ENCODE measurements around the gene H1-8.
"Not testable (repeated sequence)": the region's sequence is repeated elsewhere in the genome, so short reads cannot be mapped to it uniquely, and the experiment has no call there.

Gene H1-8

DNA sequence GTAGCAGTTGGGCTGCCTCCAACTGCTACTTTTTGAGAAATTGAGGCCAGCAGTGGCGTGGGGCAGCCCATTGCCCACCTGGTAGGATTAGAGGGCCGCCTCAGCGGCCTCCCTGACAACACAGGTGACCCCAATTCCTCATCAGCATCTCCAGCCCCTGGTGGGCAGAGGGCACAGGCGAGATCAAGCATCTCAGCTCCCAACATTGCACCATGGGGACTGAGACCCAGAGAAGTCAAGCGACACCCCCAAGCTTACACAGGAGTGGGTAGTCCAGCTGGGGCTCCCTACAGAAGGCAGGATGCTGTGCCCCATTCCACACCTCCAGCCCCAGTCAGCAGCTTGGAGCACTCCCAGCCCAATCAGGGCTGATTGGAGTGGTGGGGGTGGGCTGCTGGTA is 228 bp upstream of the H1-8 start:
- TF ChIP-seq GLIS3 (CRISPR knock-in tag; IDR thresholded peaks at IDR 0.05) (no peak), ZNF8 (CRISPR knock-in tag; IDR thresholded peaks at IDR 0.05) (no peak), TCF4 (CRISPR knock-in tag; IDR thresholded peaks at IDR 0.05; ENCODE audit: borderline replicate concordance) (no peak), RARB (CRISPR knock-in tag; IDR thresholded peaks at IDR 0.05) (no peak), ZFP30 (CRISPR knock-in tag; IDR thresholded peaks at IDR 0.05) (no peak)
- TF ChIP-seq, protein P1, sequence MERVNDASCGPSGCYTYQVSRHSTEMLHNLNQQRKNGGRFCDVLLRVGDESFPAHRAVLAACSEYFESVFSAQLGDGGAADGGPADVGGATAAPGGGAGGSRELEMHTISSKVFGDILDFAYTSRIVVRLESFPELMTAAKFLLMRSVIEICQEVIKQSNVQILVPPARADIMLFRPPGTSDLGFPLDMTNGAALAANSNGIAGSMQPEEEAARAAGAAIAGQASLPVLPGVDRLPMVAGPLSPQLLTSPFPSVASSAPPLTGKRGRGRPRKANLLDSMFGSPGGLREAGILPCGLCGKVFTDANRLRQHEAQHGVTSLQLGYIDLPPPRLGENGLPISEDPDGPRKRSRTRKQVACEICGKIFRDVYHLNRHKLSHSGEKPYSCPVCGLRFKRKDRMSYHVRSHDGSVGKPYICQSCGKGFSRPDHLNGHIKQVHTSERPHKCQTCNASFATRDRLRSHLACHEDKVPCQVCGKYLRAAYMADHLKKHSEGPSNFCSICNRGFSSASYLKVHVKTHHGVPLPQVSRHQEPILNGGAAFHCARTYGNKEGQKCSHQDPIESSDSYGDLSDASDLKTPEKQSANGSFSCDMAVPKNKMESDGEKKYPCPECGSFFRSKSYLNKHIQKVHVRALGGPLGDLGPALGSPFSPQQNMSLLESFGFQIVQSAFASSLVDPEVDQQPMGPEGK (CRISPR knock-in tag; IDR thresholded peaks at IDR 0.05; ENCODE audit: borderline replicate concordance), result no peak
- TF ChIP-seq, protein P2, sequence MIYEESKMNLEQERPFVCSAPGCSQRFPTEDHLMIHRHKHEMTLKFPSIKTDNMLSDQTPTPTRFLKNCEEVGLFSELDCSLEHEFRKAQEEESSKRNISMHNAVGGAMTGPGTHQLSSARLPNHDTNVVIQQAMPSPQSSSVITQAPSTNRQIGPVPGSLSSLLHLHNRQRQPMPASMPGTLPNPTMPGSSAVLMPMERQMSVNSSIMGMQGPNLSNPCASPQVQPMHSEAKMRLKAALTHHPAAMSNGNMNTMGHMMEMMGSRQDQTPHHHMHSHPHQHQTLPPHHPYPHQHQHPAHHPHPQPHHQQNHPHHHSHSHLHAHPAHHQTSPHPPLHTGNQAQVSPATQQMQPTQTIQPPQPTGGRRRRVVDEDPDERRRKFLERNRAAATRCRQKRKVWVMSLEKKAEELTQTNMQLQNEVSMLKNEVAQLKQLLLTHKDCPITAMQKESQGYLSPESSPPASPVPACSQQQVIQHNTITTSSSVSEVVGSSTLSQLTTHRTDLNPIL (CRISPR knock-in tag; IDR thresholded peaks at IDR 0.05; ENCODE audit: low read depth), result no peak
- no peak for ATAC-seq

DNA sequence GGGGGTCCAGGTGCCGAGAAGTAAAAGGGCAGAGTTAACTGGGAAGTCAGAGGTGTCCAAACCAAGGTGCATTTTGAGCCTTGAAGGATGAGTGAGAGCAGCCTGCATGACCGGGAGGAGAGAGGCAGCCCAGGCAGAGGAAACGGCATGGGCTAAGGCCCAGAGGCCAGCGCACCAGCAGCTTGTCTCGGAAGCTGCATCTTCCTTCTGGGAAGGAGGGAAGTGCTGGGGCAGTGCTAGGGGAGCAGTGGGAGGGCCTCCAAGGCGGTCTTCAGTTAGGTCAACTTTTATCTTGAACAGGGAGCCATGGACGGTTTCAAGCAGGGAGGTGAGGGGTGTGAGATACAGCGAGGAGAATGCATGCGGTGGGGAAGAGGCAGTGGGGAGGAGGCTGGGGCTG is 1.0 kb downstream of the H1-8 start:
- ATAC-seq, result no peak
- no peak for TF ChIP-seq ARNTL (CRISPR knock-in tag; IDR thresholded peaks at IDR 0.05; ENCODE audit: borderline replicate concordance, low read depth)
- no peak for TF ChIP-seq RARB (CRISPR knock-in tag; IDR thresholded peaks at IDR 0.05)
- TF ChIP-seq, protein P3, sequence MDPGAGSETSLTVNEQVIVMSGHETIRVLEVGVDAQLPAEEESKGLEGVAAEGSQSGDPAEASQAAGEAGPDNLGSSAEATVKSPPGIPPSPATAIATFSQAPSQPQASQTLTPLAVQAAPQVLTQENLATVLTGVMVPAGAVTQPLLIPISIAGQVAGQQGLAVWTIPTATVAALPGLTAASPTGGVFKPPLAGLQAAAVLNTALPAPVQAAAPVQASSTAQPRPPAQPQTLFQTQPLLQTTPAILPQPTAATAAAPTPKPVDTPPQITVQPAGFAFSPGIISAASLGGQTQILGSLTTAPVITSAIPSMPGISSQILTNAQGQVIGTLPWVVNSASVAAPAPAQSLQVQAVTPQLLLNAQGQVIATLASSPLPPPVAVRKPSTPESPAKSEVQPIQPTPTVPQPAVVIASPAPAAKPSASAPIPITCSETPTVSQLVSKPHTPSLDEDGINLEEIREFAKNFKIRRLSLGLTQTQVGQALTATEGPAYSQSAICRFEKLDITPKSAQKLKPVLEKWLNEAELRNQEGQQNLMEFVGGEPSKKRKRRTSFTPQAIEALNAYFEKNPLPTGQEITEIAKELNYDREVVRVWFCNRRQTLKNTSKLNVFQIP (CRISPR knock-in tag; IDR thresholded peaks at IDR 0.05; ENCODE audit: borderline replicate concordance, low read depth), result no peak
- no peak for TF ChIP-seq GLIS3 (CRISPR knock-in tag; IDR thresholded peaks at IDR 0.05)
- no peak for TF ChIP-seq TCF4 (CRISPR knock-in tag; IDR thresholded peaks at IDR 0.05; ENCODE audit: borderline replicate concordance)
- TF ChIP-seq ZFP3 (CRISPR knock-in tag; IDR thresholded peaks at IDR 0.05), result no peak
- TF ChIP-seq PPARA (CRISPR knock-in tag; IDR thresholded peaks at IDR 0.05; ENCODE audit: borderline replicate concordance), result no peak
- TF ChIP-seq, protein P4, sequence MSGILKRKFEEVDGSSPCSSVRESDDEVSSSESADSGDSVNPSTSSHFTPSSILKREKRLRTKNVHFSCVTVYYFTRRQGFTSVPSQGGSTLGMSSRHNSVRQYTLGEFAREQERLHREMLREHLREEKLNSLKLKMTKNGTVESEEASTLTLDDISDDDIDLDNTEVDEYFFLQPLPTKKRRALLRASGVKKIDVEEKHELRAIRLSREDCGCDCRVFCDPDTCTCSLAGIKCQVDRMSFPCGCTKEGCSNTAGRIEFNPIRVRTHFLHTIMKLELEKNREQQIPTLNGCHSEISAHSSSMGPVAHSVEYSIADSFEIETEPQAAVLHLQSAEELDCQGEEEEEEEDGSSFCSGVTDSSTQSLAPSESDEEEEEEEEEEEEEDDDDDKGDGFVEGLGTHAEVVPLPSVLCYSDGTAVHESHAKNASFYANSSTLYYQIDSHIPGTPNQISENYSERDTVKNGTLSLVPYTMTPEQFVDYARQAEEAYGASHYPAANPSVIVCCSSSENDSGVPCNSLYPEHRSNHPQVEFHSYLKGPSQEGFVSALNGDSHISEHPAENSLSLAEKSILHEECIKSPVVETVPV (CRISPR knock-in tag; IDR thresholded peaks at IDR 0.05), result no peak
- no peak for TF ChIP-seq BACH2 (CRISPR knock-in tag; IDR thresholded peaks at IDR 0.05; ENCODE audit: borderline replicate concordance)
- no peak for TF ChIP-seq SNAI2 (CRISPR knock-in tag; IDR thresholded peaks at IDR 0.05)
- TF ChIP-seq, protein P1 (CRISPR knock-in tag; IDR thresholded peaks at IDR 0.05; ENCODE audit: borderline replicate concordance), result no peak
- no peak for TF ChIP-seq CSDC2 (CRISPR knock-in tag; IDR thresholded peaks at IDR 0.05)
- no peak for TF ChIP-seq ZNF70 (CRISPR knock-in tag; IDR thresholded peaks at IDR 0.05)
- no peak for TF ChIP-seq TOX (CRISPR knock-in tag; IDR thresholded peaks at IDR 0.05; ENCODE audit: borderline replicate concordance)
- no peak for TF ChIP-seq ISL1 (CRISPR knock-in tag; IDR thresholded peaks at IDR 0.05)
- TF ChIP-seq, protein P5, sequence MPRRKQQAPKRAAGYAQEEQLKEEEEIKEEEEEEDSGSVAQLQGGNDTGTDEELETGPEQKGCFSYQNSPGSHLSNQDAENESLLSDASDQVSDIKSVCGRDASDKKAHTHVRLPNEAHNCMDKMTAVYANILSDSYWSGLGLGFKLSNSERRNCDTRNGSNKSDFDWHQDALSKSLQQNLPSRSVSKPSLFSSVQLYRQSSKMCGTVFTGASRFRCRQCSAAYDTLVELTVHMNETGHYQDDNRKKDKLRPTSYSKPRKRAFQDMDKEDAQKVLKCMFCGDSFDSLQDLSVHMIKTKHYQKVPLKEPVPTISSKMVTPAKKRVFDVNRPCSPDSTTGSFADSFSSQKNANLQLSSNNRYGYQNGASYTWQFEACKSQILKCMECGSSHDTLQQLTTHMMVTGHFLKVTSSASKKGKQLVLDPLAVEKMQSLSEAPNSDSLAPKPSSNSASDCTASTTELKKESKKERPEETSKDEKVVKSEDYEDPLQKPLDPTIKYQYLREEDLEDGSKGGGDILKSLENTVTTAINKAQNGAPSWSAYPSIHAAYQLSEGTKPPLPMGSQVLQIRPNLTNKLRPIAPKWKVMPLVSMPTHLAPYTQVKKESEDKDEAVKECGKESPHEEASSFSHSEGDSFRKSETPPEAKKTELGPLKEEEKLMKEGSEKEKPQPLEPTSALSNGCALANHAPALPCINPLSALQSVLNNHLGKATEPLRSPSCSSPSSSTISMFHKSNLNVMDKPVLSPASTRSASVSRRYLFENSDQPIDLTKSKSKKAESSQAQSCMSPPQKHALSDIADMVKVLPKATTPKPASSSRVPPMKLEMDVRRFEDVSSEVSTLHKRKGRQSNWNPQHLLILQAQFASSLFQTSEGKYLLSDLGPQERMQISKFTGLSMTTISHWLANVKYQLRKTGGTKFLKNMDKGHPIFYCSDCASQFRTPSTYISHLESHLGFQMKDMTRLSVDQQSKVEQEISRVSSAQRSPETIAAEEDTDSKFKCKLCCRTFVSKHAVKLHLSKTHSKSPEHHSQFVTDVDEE (CRISPR knock-in tag; IDR thresholded peaks at IDR 0.05), result no peak

DNA sequence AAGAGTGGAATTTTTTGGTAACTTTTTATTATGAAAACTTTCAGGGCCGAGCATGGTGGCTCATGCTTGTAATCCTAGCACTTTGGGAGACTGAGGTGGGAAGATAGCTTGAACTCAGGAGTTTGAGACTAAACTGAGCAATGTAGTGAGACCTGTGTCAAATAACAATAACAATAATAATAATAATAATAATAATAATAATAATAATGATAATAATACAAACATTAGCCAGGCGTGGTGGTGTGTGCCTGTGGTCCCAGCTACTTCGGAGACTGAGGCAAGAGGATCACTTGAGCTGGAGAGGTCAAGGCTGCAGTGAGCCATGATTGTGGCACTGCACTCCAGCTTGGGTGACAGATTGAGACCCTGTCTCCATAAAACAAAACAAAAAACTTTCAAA is 3.0 kb downstream of the H1-8 start:
- not testable (repeated sequence) for ATAC-seq
